GM12864 (cell line): ENCODE results near the gene TMEM38B.

Experiments
- DNase-seq: peaks from one replicate; pipeline ENCODE4 v3.0.0-alpha.2; 2011; ENCODE audit warnings: low read depth
- H3K4me3 ChIP-seq: 2 replicates; pipeline ENCODE4 v1.5.1; 2011; ENCODE audit warnings: mild to moderate bottlenecking, low read depth, low read length, control low read depth
- TF ChIP-seq, protein P1 (sequence below): IDR thresholded peaks from 2 replicates; pipeline ENCODE4 v1.5.1; 2011; ENCODE audit warnings: low read depth, mild to moderate bottlenecking, moderate library complexity, low read length, control low read depth, inconsistent platforms; ENCODE audit errors: missing control alignments

TMEM38B gene

DNA sequence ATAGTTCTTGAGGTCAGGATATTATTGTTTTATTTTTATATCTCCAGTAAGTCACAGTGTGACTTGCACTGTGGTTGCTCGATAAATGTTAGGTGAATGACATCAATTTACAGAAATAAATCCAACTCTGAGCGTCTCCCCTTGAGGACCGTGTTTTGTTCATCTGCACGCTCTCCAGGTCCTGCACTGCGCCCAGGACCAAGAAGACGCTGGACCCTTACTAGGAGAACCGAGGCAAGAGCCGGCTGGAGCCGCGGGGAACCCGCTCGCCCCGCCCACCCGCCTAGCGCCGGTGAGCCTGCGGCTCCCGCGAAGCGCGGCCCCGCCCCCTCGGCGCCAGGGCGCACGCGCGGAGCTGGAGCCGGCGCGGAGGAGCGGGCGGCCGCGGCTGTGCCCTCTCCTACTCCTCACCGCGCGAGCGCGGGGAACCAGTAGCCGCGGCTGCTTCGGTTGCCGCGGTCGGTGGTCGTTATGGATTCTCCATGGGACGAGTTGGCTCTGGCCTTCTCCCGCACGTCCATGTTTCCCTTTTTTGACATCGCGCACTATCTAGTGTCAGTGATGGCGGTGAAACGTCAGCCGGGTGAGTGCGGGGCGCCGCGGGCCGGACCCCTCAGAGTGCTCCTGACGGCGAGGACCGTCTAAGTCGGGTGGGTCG lies at the start of gene TMEM38B:
Gene TMEM38B (plus strand): TSS at position 352 of the 658 bp plus-strand sequence. CDS start 120 bp downstream, at position 472.
- DNase-seq, result no peak
- H3K4me3 ChIP-seq, result peak within 1 kb of the TSS; percentile 80
- TF ChIP-seq, protein P1, sequence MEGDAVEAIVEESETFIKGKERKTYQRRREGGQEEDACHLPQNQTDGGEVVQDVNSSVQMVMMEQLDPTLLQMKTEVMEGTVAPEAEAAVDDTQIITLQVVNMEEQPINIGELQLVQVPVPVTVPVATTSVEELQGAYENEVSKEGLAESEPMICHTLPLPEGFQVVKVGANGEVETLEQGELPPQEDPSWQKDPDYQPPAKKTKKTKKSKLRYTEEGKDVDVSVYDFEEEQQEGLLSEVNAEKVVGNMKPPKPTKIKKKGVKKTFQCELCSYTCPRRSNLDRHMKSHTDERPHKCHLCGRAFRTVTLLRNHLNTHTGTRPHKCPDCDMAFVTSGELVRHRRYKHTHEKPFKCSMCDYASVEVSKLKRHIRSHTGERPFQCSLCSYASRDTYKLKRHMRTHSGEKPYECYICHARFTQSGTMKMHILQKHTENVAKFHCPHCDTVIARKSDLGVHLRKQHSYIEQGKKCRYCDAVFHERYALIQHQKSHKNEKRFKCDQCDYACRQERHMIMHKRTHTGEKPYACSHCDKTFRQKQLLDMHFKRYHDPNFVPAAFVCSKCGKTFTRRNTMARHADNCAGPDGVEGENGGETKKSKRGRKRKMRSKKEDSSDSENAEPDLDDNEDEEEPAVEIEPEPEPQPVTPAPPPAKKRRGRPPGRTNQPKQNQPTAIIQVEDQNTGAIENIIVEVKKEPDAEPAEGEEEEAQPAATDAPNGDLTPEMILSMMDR, result no peak

GRCh38 chr9:105646879-105647594 lies 47.3 kb upstream of the TMEM38B start:
- TF ChIP-seq, protein P1, result no peak
- H3K4me3 ChIP-seq, result no peak overlapping the region
- DNase-seq, result no peak

DNA sequence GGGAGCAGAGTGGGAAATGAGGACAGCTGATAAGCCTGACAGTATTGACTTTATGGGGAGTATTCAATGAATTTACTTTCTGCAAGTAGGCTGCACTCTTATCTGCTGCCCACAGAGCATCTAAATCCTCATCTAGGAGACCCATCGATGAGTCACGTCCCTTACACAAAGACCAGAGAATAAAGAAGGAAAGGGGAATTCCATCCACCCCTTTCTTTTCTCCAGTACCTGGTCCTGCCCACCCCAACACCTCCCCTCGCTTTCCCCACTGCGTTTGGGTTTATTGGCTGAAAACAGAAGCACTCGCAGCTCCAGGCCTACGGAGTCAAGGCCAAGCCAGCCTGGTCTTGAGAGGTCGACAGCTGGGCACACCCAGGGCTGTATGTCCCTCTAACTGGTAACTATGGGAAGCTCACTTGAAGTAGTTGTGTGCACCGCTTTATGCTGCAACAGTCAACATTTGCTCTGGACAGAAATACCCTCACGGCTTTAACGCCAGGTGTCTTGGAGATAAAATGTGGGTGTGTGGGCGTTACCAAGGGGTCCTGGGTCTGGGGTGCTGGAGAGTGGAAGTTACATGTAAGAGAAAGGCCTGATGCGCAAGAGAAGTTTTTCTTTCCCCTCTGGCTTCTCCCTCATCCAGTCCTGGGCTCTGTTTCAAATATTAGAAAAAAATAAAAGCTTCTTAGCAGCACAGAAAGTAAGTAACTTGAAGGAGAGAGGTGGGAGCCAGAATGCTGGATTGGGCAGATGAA lies 46.6 kb upstream of the TMEM38B start:
- TF ChIP-seq, protein P1, result no peak
- no peak overlapping the region for H3K4me3 ChIP-seq
- no peak for DNase-seq

GRCh38 chr9:105651806-105652205 lies 42.5 kb upstream of the TMEM38B start:
- TF ChIP-seq, protein P1, result no peak
- DNase-seq, result no peak
- no peak overlapping the region for H3K4me3 ChIP-seq

- no peak for DNase-seq
- TF ChIP-seq, protein P1, result peak; percentile 23
- H3K4me3 ChIP-seq, result peak overlapping the region; percentile 56
These were observed 38.0 kb upstream of the TMEM38B start for GRCh38 chr9:105656131-105656921.

- DNase-seq, result no peak
- TF ChIP-seq, protein P1, result no peak
- no peak overlapping the region for H3K4me3 ChIP-seq
These were observed 36.0 kb upstream of the TMEM38B start for GRCh38 chr9:105658351-105658750.
